PC-9 (cell line): ENCODE data around the gene PPP1R13L. TPM values are rescaled to one million over a fixed set of nuclear protein-coding genes. Genes with fewer than 3 reads are reported as not detected.

Source experiments
- BruUV-seq: library from RNA; stranded (reverse); fragments of 400-500 nt; replicated peaks from 2 replicates; lab custom pipeline; 2021; lab: Mats Ljungman, UMichigan
- CTCF ChIA-PET: fragments of 300-600 bp; sonication (Branson Sonifier 250); formaldehyde crosslinking; loops from one replicate; lab custom pipeline; 2022; ENCODE audit warnings: antibody characterized with exemption; lab: Charles Lee
- POLR2A ChIA-PET: fragments of 300-600 bp; sonication (Branson Sonifier 250); formaldehyde crosslinking; loops from one replicate; lab custom pipeline; 2022; ENCODE audit warnings: antibody characterized with exemption; ENCODE audit not compliant: unreplicated experiment; lab: Charles Lee
- DNase-seq, 2 experiments: peaks; one replicate each; pipeline versions ENCODE4 v3.0.0 to v3.0.0-alpha.2; 2015 to 2022; ENCODE audit warnings: mixed read lengths in 1 of 2
- H2AFZ ChIP-seq: fragments of 200-600 bp; sonication (generic); 2 replicates; pipeline ENCODE4 v1.8.1; 2017; ENCODE audit warnings: antibody characterized with exemption
- H3F3A ChIP-seq: fragments of 200-600 bp; sonication (generic); 2 replicates; pipeline ENCODE4 v1.8.1; 2017; ENCODE audit warnings: antibody characterized with exemption, mild to moderate bottlenecking, low read depth; ENCODE audit not compliant: insufficient read depth
- H3K27ac ChIP-seq: fragments of 200-600 bp; sonication (generic); 2 replicates; pipeline ENCODE4 v1.6.1; 2016; ENCODE audit warnings: mixed run types
- H3K27me3 ChIP-seq: fragments of 200-600 bp; sonication (generic); 2 replicates; pipeline ENCODE4 v1.6.1; 2016; ENCODE audit warnings: low read depth, mixed run types; ENCODE audit not compliant: insufficient read depth
- H3K36me3 ChIP-seq: fragments of 200-600 bp; sonication (generic); 2 replicates; pipeline ENCODE4 v1.6.1; 2016; ENCODE audit warnings: low read depth, mixed run types
- H3K4me1 ChIP-seq: fragments of 200-600 bp; sonication (generic); replicated peaks from 2 replicates; pipeline ENCODE4 v1.6.1; 2016; ENCODE audit warnings: mixed run types; ENCODE audit not compliant: insufficient read depth
- H3K4me2 ChIP-seq: fragments of 200-600 bp; sonication (generic); 2 replicates; pipeline ENCODE4 v1.6.1; 2017; ENCODE audit warnings: mixed run types
- H3K4me3 ChIP-seq: fragments of 200-600 bp; sonication (generic); 2 replicates; pipeline ENCODE4 v1.6.1; 2016; ENCODE audit warnings: mixed run types
- H3K79me2 ChIP-seq: fragments of 200-600 bp; sonication (generic); 2 replicates; pipeline ENCODE4 v1.6.1; 2017; ENCODE audit warnings: low read depth, mixed run types
- H3K9me2 ChIP-seq: fragments of 200-600 bp; sonication (generic); 2 replicates; pipeline ENCODE4 v1.8.1; 2017; ENCODE audit warnings: mild to moderate bottlenecking; ENCODE audit not compliant: insufficient read depth
- H3K9me3 ChIP-seq: fragments of 200-600 bp; sonication (generic); 2 replicates; pipeline ENCODE4 v1.8.1; 2016; ENCODE audit warnings: low read depth; ENCODE audit not compliant: insufficient read depth
- H4K20me1 ChIP-seq: fragments of 200-600 bp; sonication (generic); 2 replicates; pipeline ENCODE4 v1.8.1; 2017; ENCODE audit not compliant: insufficient read depth
- EZH2 ChIP-seq: fragments of 200-600 bp; sonication (generic); IDR thresholded peaks from 2 replicates; pipeline ENCODE4 v1.8.0; 2017; ENCODE audit warnings: antibody characterized with exemption, low read depth
- intact Hi-C: fragments of 100-400 bp; cut with micrococcal nuclease; formaldehyde crosslinking; loops from one replicate; pipeline ENCODE4 v1.10.0; 2022; ENCODE audit not compliant: unreplicated experiment
- total RNA-seq: library from RNA; stranded (reverse); gene quantifications from 2 replicates; pipeline ENCODE4 v1.2.3, GENCODE V29; 2021
- TF ChIP-seq, protein P1 (sequence below): fragments of 200-600 bp; sonication (generic); conservative IDR thresholded peaks from 2 replicates; pipeline ENCODE4 v1.6.1; 2017; ENCODE audit warnings: mixed run types, antibody characterized with exemption, mild to moderate bottlenecking, moderate library complexity

The PPP1R13L gene
- total RNA-seq, 1 experiment from 2014 or later = 121 TPM

- H3K4me2 ChIP-seq = no peak overlapping the region
- peaks cover 6% of the 10 kb centered on the region; the same call in 1 of the 2 replicates for H3F3A ChIP-seq
- H3K27ac ChIP-seq = no peak overlapping the region
- no peak overlapping the region for H3K4me3 ChIP-seq
- no peak for TF ChIP-seq EZH2
- TF ChIP-seq, protein P1, sequence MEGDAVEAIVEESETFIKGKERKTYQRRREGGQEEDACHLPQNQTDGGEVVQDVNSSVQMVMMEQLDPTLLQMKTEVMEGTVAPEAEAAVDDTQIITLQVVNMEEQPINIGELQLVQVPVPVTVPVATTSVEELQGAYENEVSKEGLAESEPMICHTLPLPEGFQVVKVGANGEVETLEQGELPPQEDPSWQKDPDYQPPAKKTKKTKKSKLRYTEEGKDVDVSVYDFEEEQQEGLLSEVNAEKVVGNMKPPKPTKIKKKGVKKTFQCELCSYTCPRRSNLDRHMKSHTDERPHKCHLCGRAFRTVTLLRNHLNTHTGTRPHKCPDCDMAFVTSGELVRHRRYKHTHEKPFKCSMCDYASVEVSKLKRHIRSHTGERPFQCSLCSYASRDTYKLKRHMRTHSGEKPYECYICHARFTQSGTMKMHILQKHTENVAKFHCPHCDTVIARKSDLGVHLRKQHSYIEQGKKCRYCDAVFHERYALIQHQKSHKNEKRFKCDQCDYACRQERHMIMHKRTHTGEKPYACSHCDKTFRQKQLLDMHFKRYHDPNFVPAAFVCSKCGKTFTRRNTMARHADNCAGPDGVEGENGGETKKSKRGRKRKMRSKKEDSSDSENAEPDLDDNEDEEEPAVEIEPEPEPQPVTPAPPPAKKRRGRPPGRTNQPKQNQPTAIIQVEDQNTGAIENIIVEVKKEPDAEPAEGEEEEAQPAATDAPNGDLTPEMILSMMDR = no peak
- H3K4me1 ChIP-seq = no peaks in the 10 kb centered on the region
- ChIA-PET POLR2A (no interaction called here), CTCF (no interaction called here)
- no peaks in the 10 kb centered on the region for H3K27me3 ChIP-seq
- intact Hi-C loops = no loop called here
- H3K79me2 ChIP-seq = no peaks in the 10 kb centered on the region
- no TSS peak for BruUV-seq
- H2AFZ ChIP-seq = no peak overlapping the region
- DNase-seq = no peak
- H3K36me3 ChIP-seq = no peaks in the 10 kb centered on the region
- H4K20me1 ChIP-seq = no peaks in the 10 kb centered on the region
- H3K9me3 ChIP-seq = no peaks in the 10 kb centered on the region
- no peaks in the 10 kb centered on the region for H3K9me2 ChIP-seq
Measured at GRCh38 chr19:45356760-45357444, 48.0 kb downstream of the PPP1R13L start.

DNA sequence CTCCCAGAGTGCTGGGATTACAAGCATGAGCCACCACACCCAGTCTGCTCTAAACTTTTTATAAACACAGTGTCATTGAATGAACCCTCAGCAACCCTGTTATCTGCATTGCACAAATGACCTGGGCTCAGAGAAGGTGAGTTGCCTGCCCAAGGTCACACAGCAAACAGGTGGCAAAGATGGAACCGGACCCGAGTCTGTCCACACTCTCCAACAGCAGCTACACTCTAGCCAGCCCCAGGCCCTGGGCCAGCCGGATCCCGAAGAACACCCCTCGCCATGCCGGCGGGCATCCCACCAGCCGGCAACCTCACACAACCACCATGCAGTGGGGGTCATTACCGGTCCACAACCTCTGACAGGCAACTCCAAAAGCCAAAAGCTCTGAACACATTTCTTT, 49.0 kb downstream of the PPP1R13L start:
- no peaks in the 10 kb centered on the region for H3K79me2 ChIP-seq
- H3K36me3 ChIP-seq = no peaks in the 10 kb centered on the region
- peaks cover 6% of the 10 kb centered on the region; the same call in 1 of the 2 replicates for H3F3A ChIP-seq
- H3K9me3 ChIP-seq = no peaks in the 10 kb centered on the region
- no peak overlapping the region for H3K4me3 ChIP-seq
- no TSS peak for BruUV-seq
- H2AFZ ChIP-seq = no peak overlapping the region
- H4K20me1 ChIP-seq = no peaks in the 10 kb centered on the region
- H3K27me3 ChIP-seq = no peaks in the 10 kb centered on the region
- TF ChIP-seq, protein P1 = no peak
- no peak for TF ChIP-seq EZH2
- H3K9me2 ChIP-seq = no peaks in the 10 kb centered on the region
- H3K27ac ChIP-seq = no peak overlapping the region
- ChIA-PET POLR2A (interaction anchor here (0.5 kb wide), 1 partner anchor 67 kb away, joined by 4 read pairs; no protein-coding TSS in a partner anchor), CTCF (no interaction called here)
- intact Hi-C loops = no loop called here
- H3K4me1 ChIP-seq = no peaks in the 10 kb centered on the region
- no peak overlapping the region for H3K4me2 ChIP-seq
- no peak for DNase-seq

GRCh38 chr19:45355402-45355801, 49.5 kb downstream of the PPP1R13L start:
- no peak overlapping the region for H3K27ac ChIP-seq
- no peaks in the 10 kb centered on the region for H3K36me3 ChIP-seq
- ChIA-PET POLR2A (interaction anchor here (0.5 kb wide), 1 partner anchor 68 kb away, joined by 4 read pairs; no protein-coding TSS in a partner anchor), CTCF (no interaction called here)
- H3K27me3 ChIP-seq = no peaks in the 10 kb centered on the region
- no peak overlapping the region for H3K4me2 ChIP-seq
- no peaks in the 10 kb centered on the region for H3K9me3 ChIP-seq
- TF ChIP-seq, protein P1 = no peak
- no peak for TF ChIP-seq EZH2
- no peak overlapping the region for H2AFZ ChIP-seq
- BruUV-seq = no TSS peak
- no peaks in the 10 kb centered on the region for H3K4me1 ChIP-seq
- DNase-seq = no peak
- intact Hi-C loops = no loop called here
- H3K9me2 ChIP-seq = no peaks in the 10 kb centered on the region
- no peak overlapping the region for H3K4me3 ChIP-seq
- no peaks in the 10 kb centered on the region for H3K79me2 ChIP-seq
- H3F3A ChIP-seq = peaks cover 6% of the 10 kb centered on the region; the same call in 1 of the 2 replicates
- H4K20me1 ChIP-seq = no peaks in the 10 kb centered on the region
